Esophagus squamous epithelium (tissue), 4 donors: ENCODE data around the gene DUSP7.

ENCODE experiments used
- CTCF ChIP-seq, 6 experiments: fragments of 450-650 bp in 4 of 6; fragments of 200-600 bp in 2 of 6; sonication (generic) in 2 of 6; IDR thresholded peaks; one replicate each; pipeline ENCODE4 v1.5.1; 2016 to 2019; ENCODE audit warnings: antibody characterized with exemption in 6 of 6, mild to moderate bottlenecking in 4 of 6, moderate library complexity in 4 of 6
- POLR2A ChIP-seq, 4 donors: fragments of 450-650 bp; IDR thresholded peaks; one replicate each; pipeline ENCODE4 v1.6.1; 2017; ENCODE audit warnings: antibody characterized with exemption in 4 of 4, mild to moderate bottlenecking in 4 of 4, moderate library complexity in 3 of 4

- TF ChIP-seq CTCF (IDR thresholded peaks at IDR 0.05) (no peak), POLR2A (IDR thresholded peaks at IDR 0.05) (no peak)
Measured at GRCh38 chr3:52044869-52045619, 11.3 kb downstream of the DUSP7 start.
